Loucy (cell line): ENCODE results near the gene THAP4.

Source experiments
- H2AFZ ChIP-seq: fragments of 200-600 bp; sonication (generic); 2 replicates; pipeline ENCODE4 v1.6.0; 2016; ENCODE audit warnings: antibody characterized with exemption, mild to moderate bottlenecking, low read length, moderate library complexity
- H3F3A ChIP-seq: fragments of 200-600 bp; 2 replicates; pipeline ENCODE4 v1.6.0; 2016; ENCODE audit warnings: antibody characterized with exemption, low read depth, mild to moderate bottlenecking
- H3K27me3 ChIP-seq: fragments of 200-600 bp; sonication (generic); 2 replicates; pipeline ENCODE4 v1.6.1; 2014; ENCODE audit warnings: low read length, mild to moderate bottlenecking; ENCODE audit not compliant: insufficient read depth, poor library complexity, severe bottlenecking
- H3K36me3 ChIP-seq: fragments of 200-600 bp; sonication (generic); 2 replicates; pipeline ENCODE4 v1.6.1; 2016; ENCODE audit warnings: low read length; ENCODE audit not compliant: insufficient read depth
- H3K4me1 ChIP-seq: fragments of 200-600 bp; sonication (generic); 2 replicates; pipeline ENCODE4 v1.5.1; 2014; ENCODE audit warnings: low read length, mild to moderate bottlenecking; ENCODE audit not compliant: insufficient read depth, poor library complexity, severe bottlenecking
- H3K4me2 ChIP-seq: fragments of 200-600 bp; sonication (generic); 2 replicates; pipeline ENCODE4 v1.6.0; 2014; ENCODE audit warnings: antibody characterized with exemption, low read length, low read depth, mild to moderate bottlenecking; ENCODE audit not compliant: poor library complexity, severe bottlenecking
- H3K4me3 ChIP-seq: fragments of 200-600 bp; sonication (generic); 2 replicates; pipeline ENCODE4 v1.5.1; 2014; ENCODE audit warnings: low read length, mild to moderate bottlenecking, mixed read lengths; ENCODE audit not compliant: poor library complexity, severe bottlenecking
- H3K79me2 ChIP-seq: fragments of 200-600 bp; sonication (generic); 2 replicates; pipeline ENCODE4 v1.6.1; 2014; ENCODE audit warnings: low read length; ENCODE audit not compliant: insufficient read depth
- H3K9ac ChIP-seq: fragments of 200-600 bp; sonication (generic); 2 replicates; pipeline ENCODE4 v1.6.0; 2014; ENCODE audit warnings: mild to moderate bottlenecking, low read depth, low read length, moderate library complexity; ENCODE audit not compliant: poor library complexity, severe bottlenecking
- H3K9me2 ChIP-seq: fragments of 200-600 bp; sonication (generic); replicated peaks from 2 replicates; pipeline ENCODE4 v1.6.1; 2016; ENCODE audit warnings: low read depth, low read length, mixed read lengths
- H3K9me3 ChIP-seq: fragments of 200-600 bp; sonication (generic); 2 replicates; pipeline ENCODE4 v1.6.1; 2014; ENCODE audit warnings: mild to moderate bottlenecking, antibody characterized with exemption, low read length, low read depth; ENCODE audit not compliant: insufficient read depth
- H4K20me1 ChIP-seq: fragments of 200-600 bp; sonication (generic); 2 replicates; pipeline ENCODE4 v1.6.0; 2014; ENCODE audit warnings: antibody characterized with exemption, low read length, mild to moderate bottlenecking; ENCODE audit not compliant: insufficient read depth, poor library complexity, severe bottlenecking
- EZH2phosphoT487 ChIP-seq: fragments of 200-600 bp; IDR thresholded peaks from 2 replicates; pipeline ENCODE4 v1.6.1; 2018; ENCODE audit warnings: antibody characterized with exemption, mild to moderate bottlenecking, moderate library complexity, borderline replicate concordance
- TF ChIP-seq, protein P1 (sequence below): fragments of 200-600 bp; sonication (generic); conservative IDR thresholded peaks from 2 replicates; pipeline ENCODE4 v1.5.1; 2014; ENCODE audit warnings: mild to moderate bottlenecking, antibody characterized with exemption, low read length

THAP4 gene

DNA sequence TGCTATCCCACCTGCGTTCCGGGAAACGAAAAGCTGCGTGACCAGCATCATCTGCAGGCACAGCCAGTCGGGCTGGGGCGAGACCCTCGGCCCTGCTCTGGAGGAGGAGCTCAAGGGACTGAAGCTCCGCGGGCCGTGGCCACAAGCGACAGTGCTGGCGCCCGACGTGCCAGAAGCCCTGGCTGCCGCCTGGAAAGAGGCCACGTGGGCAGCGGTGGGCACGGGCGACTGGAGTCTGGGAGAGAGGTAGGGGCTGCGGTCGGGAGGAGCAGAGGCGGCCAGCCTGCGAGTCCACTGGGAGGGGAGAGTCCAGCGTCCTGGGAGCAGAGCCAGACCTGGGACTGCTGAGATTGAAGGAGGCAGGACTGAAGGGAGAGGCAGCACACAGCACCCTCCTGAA lies 40.4 kb upstream of the THAP4 start:
- peaks cover 2% of the 10 kb centered on the region; the same call in 1 of the 2 replicates for H3K79me2 ChIP-seq
- H3K4me2 ChIP-seq, result no peak overlapping the region
- H3K36me3 ChIP-seq, result peaks cover 48% of the 10 kb centered on the region; the same call in 1 of the 2 replicates
- no peaks in the 10 kb centered on the region for H3F3A ChIP-seq
- no peaks in the 10 kb centered on the region for H3K4me1 ChIP-seq
- H3K9ac ChIP-seq, result no peak overlapping the region
- H3K4me3 ChIP-seq, result no peak overlapping the region
- H3K9me3 ChIP-seq, result no peaks in the 10 kb centered on the region
- TF ChIP-seq, protein P1, sequence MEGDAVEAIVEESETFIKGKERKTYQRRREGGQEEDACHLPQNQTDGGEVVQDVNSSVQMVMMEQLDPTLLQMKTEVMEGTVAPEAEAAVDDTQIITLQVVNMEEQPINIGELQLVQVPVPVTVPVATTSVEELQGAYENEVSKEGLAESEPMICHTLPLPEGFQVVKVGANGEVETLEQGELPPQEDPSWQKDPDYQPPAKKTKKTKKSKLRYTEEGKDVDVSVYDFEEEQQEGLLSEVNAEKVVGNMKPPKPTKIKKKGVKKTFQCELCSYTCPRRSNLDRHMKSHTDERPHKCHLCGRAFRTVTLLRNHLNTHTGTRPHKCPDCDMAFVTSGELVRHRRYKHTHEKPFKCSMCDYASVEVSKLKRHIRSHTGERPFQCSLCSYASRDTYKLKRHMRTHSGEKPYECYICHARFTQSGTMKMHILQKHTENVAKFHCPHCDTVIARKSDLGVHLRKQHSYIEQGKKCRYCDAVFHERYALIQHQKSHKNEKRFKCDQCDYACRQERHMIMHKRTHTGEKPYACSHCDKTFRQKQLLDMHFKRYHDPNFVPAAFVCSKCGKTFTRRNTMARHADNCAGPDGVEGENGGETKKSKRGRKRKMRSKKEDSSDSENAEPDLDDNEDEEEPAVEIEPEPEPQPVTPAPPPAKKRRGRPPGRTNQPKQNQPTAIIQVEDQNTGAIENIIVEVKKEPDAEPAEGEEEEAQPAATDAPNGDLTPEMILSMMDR, result no peak
- TF ChIP-seq EZH2phosphoT487, result no peak
- H3K9me2 ChIP-seq, result no peaks in the 10 kb centered on the region
- no peak overlapping the region for H2AFZ ChIP-seq
- H4K20me1 ChIP-seq, result no peaks in the 10 kb centered on the region
- H3K27me3 ChIP-seq, result no peaks in the 10 kb centered on the region

DNA sequence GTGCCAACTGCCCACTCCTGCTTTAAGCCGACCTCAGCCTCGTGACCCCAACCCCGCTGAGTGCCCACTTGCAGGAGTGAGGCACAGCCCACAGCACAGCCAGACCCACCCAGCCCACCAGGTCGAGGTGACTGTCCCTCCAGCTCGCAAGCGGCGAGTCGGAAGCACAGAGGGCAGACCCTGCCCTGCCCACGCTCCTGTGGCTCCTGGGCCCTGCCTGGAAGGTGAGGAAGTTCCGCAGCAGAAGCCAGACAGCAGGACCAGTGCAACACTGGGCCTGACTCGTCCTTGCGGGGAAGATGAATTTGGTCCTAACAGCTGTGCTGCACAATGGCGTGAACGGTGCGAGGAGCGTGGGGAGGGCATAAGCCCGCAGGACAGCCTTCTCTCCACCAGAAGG lies 39.7 kb upstream of the THAP4 start:
- Histone ChIP-seq H3K79me2 (no peaks in the 10 kb centered on the region), H3K9ac (no peak overlapping the region)
- no peak for TF ChIP-seq EZH2phosphoT487
- TF ChIP-seq, protein P1, result no peak

DNA sequence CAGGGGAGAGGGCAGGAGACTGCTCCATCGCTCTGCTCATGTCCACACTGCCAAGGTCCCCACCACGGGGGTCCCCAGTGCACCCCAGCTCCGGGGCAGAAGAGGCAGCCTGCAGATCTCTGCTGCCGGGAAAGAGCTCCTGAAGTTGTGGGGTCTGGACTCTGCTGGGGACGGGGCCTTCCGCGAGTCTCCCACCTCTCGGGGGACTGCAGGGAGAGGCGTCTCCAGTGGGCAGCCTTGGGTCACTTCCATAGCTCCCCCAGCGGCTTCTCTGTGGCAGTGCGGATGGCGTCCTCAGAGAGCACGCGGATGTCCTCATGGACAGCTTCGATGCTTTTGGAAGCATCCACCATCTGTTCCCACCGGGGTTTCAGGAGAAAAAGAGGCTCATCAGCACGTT lies 38.9 kb upstream of the THAP4 start:
- H3K36me3 ChIP-seq, result peaks cover 55% of the 10 kb centered on the region; the same call in 1 of the 2 replicates
- TF ChIP-seq, protein P1, result no peak
- no peak for TF ChIP-seq EZH2phosphoT487
- H3K4me1 ChIP-seq, result no peaks in the 10 kb centered on the region

More for the DNA sequence above, 39.7 kb upstream of the THAP4 start:
- H3K4me3 ChIP-seq, result no peak overlapping the region
- H3K36me3 ChIP-seq, result peaks cover 53% of the 10 kb centered on the region; the same call in 1 of the 2 replicates
- no peaks in the 10 kb centered on the region for H3F3A ChIP-seq
- no peaks in the 10 kb centered on the region for H3K9me3 ChIP-seq
- H3K4me1 ChIP-seq, result no peaks in the 10 kb centered on the region
- H3K4me2 ChIP-seq, result no peak overlapping the region
- H3K9me2 ChIP-seq, result no peaks in the 10 kb centered on the region
- no peaks in the 10 kb centered on the region for H4K20me1 ChIP-seq
- H3K27me3 ChIP-seq, result no peaks in the 10 kb centered on the region
- no peak overlapping the region for H2AFZ ChIP-seq

More for the DNA sequence above, 38.9 kb upstream of the THAP4 start:
- H4K20me1 ChIP-seq, result no peaks in the 10 kb centered on the region
- H3K9me2 ChIP-seq, result no peaks in the 10 kb centered on the region
- H2AFZ ChIP-seq, result no peak overlapping the region
- H3K79me2 ChIP-seq, result no peaks in the 10 kb centered on the region
- H3F3A ChIP-seq, result no peaks in the 10 kb centered on the region
- H3K27me3 ChIP-seq, result no peaks in the 10 kb centered on the region
- H3K4me2 ChIP-seq, result no peak overlapping the region
- H3K4me3 ChIP-seq, result no peak overlapping the region
- no peaks in the 10 kb centered on the region for H3K9me3 ChIP-seq
- no peak overlapping the region for H3K9ac ChIP-seq
